ENCODE data around the gene CERK.
"Not testable (repeated sequence)": the region's sequence is repeated elsewhere in the genome, so short reads cannot be mapped to it uniquely, and the experiment has no call there.

Gene CERK

DNA sequence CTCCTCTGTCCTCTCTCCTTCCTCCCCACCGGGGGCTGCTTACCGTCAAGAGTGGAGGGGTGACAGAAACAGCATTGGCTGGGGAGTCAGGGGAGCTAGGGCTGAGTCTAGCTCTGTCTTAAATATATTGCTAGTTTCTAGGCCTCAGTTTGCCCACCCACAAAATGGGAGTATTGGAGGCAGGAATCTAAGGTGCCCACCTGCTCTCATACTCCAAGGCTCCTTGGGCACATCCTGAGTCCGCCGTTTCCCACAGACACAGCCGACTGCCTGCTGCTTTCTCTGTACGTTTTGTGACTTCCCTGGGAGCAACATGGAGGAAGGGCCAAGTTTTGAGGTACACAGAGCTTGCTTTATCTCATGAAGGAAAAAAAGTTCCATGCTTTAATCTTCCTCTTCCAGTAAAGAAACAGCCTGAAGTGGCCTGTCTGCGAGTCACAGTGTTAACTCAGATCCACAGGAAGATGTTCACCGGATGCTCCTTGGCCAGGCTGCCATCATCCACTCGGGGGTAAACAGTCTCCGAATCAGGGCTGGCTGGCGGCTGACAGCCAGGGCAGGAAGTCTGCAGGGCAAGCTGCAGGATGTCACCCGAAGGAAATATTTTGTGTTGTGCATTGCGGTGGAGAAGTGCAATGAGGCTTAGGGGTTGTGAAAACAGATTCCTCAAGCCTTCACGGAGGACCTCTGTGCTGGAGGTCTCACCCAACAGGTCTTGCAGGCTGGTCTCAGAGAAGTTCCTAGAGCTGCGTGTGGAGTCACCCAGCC lies 11.0 kb upstream of the CERK start:
- DNase-seq (ENCODE audit: low read depth), result no peak

GRCh38 chr22:46748206-46748907 lies 10.3 kb upstream of the CERK start:
- DNase-seq (ENCODE audit: low read depth), result no peak

DNA sequence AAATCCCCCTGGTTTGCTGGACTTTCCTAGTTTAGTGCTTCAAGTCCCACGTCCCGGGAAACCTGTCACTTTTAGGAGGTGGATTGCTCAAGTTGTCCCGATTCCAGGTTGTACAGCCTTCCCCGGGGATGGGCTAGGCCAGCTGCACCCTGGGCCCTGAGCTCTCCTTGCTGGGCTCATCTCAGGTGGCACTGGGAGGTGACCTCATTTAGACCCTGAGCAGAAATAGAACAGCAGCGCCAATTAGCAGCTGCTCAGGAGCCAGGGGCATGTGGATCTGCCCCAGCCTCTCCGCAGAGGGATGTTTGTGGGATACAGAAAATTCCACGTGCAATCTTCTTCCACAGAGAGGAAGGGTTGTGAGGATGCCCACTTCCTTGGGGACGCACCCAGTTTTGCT lies 9.6 kb upstream of the CERK start:
- no peak for DNase-seq (ENCODE audit: low read depth)

DNA sequence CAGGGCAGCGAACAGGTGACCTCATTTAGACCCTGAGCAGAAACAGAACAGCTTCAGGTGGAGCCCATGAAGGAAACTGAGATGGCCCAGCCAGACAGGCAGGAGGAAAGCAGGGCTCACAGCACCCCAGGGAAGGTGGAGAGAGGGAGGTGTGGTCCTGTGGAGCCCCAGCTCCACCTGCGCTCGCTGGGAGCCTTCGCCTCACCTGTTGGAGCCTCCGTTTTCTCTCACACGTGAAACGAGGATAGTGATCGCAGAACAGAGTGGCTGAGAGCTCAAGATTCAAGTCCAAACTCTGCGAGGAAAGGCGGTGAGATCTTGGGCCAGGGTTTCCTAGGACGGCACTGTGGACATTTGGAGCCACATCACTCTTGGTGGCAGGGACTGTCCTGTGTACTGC lies 8.6 kb upstream of the CERK start:
- DNase-seq (ENCODE audit: low read depth), result no peak

DNA sequence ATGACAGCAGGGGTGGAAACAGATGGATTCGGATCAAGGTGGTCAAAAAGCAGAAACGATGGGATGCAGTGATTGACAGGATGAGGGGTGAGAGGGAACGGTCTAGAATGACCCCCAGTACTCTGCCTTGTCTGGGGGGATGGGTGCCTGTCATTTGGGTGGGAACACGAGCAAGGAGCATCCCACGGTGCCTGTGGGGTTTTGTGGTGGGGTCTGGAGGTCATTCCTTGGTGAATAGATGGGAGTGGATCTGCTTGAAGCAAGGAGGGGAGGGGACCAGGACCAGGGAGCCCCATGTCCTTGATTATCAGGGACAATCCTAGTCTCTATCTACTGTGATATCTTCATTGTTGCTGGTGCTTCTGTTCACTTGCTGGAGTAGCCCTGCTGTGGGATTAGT lies 8.1 kb upstream of the CERK start:
- DNase-seq (ENCODE audit: low read depth), result no peak

DNA sequence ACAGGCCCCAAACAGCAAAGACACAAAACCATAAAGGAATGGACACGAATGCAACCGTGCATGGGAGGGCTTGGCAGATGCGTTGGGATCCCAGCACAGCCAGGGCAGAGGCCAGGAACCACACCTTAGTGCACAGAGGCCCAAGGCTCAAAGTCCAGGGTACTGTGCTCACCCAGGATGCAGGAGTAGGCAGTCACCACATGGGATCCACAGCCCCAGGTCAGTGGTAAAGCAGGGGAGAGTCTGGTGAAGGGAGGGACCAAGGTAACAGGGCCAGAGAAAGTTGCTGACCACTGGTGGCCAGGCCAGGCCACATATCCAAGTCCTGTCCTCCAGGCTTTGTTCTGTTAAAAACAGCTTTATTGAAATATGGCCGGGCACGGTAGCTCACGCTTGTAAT lies 6.5 kb upstream of the CERK start:
- no peak for DNase-seq (ENCODE audit: low read depth)

- DNase-seq (ENCODE audit: low read depth), result no peak
Measured at GRCh38 chr22:46742576-46743221, 4.6 kb upstream of the CERK start.

DNA sequence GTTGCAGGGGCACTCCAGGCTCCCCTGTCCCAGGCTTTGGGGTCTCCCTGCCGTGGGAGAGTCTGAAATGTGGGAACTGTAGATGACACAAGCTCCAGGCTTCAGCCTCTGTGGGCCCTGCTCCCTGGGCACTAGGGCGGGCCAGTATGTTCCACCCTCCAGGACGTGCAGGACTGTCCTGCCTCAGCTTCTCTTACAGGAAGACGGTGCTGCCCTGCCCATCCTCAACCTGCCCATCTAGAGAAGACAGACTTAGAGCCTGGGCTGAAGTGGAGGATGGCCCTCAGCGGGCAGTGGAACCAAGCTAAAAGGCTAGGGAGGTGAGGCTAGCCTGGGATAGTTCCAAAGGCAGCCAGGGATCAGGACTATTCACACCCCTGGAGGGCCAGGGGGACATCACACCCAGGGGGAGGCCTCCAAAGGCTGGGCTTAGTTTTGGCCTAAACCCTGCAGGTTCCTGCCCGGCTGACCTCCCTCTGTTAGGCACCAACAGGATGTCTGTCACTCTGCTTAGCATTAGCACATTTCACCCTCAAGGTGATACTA lies 4.0 kb upstream of the CERK start:
- no peak for DNase-seq (ENCODE audit: low read depth)

GRCh38 chr22:46740910-46741780 lies 3.1 kb upstream of the CERK start:
- DNase-seq (ENCODE audit: low read depth), result no peak

DNA sequence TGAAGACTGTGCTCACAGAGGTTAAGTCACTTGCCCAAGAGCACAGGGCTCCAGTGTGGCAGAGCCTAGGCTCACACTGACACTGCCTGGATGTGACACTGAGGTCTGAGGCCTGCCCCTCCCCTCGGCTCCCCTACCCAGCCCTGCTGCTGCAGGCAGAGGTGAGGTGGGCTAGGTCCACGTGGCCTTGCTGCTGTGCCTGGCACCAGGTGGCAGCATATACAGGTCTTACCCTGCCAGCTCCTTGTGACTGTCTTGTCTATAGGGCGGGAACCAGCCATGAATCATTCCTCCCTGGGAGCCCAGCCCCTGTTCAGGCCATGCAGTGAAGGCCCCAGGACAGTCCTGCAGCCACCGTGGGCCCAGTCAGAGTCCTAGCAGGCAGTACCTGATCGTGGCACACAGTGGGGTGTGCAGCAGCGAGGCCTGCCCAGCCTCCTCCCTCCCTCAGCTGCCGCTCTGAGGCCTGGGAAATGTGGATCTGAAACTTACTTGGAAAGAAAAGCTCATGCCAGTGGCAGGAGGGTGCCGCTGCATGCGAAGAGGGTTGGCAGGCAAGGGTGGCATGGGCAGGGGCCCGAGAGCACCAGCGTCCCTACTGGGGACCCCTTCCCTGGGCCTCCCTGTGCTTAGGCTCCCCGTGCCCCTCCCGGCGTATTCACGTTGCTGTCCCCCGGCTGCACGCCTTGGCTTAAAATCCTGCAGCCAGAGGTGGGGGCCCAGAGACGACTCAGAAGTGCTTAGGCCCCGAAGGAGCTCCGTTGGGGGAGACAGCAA lies 1.2 kb upstream of the CERK start:
- no peak for DNase-seq (ENCODE audit: low read depth)

DNA sequence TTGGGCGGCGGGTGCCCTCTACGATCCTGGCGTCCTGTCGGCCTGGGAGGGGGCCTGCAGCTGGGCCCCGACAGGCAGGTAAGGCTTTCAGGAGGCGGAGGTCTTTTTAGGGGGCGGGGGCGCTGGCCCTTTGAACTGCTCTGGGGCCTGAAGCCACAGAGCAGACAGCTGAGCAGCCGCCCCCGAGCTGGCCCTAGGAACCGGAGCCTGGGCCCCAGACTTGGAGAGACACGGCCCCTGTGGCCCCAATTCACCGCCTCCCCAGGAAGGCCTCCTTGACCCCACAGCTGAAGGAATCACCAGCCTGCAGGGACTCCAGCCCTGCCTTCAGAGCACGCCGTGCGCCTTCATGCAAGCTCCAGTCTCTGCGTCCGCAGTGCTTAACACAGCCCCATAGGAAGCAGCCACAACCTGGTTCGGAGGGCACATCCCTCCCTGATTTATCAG lies 618 bp upstream of the CERK start:
- no peak for DNase-seq (ENCODE audit: low read depth)

DNA sequence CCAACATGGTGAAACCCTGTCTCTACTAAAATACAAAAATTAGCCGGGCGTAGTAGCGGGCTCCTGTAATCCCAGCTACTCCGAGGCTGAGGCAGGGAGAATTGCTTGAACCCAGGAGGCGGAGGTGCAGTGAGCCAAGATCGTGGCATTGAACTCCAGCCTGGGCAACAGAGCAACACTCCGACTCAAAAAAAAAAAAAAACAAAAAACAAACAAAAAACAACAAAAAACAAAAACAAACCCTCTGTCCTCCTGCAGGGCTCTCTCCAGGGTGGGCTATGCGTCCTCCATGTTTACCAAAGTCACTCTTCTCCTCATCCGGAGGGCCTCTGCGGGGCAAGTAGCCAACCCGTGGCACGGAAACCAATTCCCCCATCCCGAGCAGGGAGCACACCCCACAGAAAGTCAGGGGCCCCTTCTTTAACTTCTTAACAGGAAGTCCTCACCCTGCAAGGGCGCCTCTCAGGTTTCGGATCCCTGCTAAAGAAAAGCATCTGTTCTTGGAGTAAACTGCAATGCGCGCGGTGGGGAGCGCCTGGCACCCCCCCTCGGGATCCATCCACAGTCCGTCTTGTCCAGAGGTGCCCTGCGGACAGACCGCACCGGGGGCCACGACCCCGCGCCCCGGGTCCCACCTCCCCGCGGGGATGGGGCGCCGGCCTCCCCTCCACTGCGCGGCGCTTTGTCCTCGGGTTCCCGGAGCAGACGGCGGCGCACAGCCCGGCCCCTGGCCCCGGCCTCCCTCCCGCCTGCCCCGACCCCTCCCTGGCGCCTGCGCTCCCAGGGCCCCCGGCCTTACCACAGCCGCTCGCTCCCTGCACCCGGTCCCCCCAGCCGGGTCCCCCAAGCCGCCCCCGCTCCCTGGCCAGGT lies 712 bp downstream of the CERK start:
- DNase-seq (ENCODE audit: low read depth), result peak; percentile 14

DNA sequence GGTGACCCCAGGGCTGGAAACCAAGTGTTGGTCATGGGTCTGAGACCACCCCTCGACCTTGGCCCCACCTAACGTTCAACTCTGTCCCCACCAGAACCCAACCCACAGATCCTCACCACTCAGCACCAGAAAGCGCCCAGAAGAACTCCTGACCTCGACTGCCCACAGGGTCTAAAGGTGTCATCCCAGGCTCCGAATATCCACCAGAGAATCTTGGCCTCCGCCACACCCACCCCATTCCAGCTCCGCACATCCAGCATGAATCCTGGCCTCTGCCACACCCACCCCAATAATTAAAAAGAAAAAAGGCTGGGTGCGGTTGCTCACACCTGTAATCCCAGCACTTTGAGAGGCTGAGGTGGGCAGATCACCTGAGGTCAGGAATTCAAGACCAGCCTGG lies 1.3 kb downstream of the CERK start:
- no peak for DNase-seq (ENCODE audit: low read depth)

DNA sequence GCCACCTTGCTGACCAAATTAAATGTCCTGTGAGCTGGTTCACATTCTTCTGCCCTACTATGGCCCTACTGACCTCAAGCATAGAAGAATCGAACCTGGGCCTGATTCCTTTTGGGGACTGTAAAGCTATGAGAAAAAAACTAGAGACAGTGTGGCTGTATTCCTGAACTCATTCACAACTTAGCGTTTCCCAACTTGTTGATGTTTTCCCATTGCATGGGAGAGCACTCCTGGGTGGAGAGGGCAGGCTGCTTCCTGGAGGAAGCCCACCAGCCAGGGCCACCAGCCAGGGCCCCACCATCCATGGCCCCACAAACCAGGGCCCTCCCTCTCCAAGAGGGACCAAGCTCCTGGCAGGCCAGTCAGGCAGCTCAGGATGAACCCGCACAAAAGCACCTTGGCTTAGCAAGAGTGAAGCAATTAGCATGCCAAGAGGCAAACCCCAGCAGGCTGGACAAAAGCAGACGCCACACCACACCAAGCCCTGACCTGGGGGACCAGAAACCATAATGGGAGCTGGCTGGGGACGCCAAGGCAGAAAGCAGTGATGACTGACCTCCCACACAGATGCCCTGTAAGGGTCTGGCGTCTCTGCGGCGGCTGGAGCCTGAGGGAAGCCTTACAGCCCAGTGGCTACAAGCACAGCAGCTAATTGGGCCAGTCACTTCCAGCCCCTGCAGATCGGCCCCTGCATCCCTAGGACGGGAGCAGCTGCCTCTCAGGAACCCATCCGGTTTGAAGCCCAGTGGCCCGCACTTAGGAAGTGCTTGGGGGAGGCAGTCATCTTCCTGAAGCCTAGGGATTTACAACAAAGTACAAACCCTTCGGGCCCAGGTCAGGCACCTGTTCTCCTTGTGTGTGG lies 2.1 kb downstream of the CERK start:
- DNase-seq (ENCODE audit: low read depth), result no peak

DNA sequence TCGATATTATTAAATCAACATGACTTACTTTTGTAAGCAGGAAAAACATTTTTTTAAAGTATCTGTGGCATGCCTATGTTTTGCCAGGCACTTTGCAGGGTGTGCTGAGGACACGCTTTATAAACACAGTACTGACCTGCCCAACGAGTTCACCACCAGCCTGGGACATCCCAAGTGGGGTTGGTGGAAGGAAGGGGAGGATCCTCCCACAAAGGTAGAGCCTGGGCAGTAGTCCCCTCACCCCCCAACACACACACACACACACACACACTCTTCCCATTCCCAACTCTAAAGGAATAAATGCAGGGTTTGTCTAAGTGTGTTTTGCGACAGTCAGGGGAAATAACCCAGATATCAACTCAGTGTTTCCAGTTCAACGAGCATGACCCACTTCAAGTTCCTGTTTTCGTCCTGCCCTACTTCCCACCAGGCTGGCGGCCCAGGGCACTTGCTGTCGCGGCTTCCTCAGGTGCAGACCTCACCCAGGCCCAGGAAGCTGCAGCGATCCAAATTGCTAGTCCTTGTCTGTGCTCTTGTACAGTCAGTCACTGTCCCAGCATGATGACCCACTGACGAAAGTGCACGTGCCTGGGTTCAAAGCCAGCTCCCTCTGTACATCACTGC lies 3.1 kb downstream of the CERK start:
- no peak for DNase-seq (ENCODE audit: low read depth)

- not testable (repeated sequence) for DNase-seq (ENCODE audit: low read depth)
Measured at GRCh38 chr22:46734213-46734722, 3.8 kb downstream of the CERK start.

DNA sequence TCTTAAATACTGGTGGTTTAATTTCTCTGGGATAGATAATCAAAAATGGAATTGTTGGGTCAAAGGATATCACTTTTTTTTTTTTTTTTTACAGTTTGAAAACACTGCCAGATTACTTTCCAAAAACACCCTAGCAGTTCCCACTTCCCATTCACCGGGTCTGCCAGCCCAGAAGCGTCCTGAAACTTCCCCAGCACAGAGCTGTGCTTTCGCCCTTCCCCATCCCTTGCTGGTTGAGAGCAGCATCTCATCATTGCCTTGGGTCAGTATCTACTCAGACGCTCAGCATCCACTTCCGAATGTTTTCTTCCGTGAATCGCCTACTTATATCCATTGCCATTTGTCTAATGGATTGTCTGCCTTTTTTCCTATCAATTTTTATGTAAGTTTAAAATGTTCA lies 5.5 kb downstream of the CERK start:
- DNase-seq (ENCODE audit: low read depth), result no peak

GRCh38 chr22:46732041-46732379 lies 6.0 kb downstream of the CERK start:
- no peak for DNase-seq (ENCODE audit: low read depth)
